ENCODE results near the gene THEM5.

THEM5 gene

DNA sequence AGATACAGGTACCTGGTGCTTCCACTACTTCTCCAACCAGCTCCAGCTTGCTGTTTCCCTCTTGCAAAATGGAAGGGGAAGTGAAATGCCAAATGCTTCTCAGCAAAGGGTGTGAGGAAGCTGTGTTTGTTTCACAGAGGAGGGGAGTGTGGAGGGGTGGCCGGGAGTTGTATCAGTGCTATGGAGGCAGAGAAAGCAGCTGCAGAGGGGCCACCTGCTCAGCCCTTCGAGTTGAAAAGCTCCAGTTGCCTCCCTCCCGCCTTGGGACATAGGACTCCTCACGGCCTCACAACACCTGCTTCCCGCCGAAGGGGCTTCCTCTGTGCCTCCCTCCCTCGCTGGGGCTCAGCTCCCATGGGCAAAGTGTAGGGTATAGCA is 36.2 kb downstream of the THEM5 start:
- no peak for DNase-seq

- DNase-seq: no peak
Observed at GRCh38 chr1:151816548-151817352, 36.8 kb downstream of the THEM5 start.

- DNase-seq: no peak
Observed at GRCh38 chr1:151815716-151816327, 37.7 kb downstream of the THEM5 start.

- DNase-seq: no peak
Observed at GRCh38 chr1:151814971-151815545, 38.5 kb downstream of the THEM5 start.

- DNase-seq: no peak
Observed at GRCh38 chr1:151814426-151814825, 39.1 kb downstream of the THEM5 start.

DNA sequence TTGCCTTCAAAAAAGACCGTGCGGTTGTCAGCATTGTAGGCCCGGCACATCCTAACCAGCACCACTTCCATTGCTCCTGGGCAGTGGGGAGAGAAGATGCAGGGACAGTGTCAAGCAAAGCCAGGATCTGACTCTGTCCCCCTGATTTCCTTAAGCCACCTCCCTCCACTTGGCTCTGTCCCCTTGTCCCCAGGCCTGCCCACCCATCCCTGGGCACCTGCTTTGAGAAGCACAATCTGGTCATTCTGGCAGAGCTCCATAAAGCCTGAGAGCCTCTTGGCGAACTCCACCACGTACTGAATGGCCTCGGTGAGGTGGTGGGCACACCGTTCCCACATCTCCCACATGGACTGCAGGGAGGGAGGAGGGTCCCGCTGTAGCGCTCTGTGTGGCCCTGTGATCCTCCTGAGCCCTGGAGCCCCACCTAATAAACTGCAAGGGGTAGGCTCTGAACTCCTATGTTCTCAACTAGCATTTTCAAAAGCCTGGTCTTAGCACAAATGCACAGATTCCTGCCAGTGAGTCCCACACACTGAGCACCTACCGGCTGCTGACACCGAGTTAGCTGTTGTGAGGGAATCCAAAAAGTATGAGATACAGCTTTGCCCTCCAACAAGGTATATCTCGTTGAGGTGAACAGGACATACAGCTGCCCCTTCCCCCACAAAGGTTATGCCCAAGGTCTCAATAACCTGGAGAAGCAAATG is 40.1 kb downstream of the THEM5 start:
- DNase-seq: no peak

DNA sequence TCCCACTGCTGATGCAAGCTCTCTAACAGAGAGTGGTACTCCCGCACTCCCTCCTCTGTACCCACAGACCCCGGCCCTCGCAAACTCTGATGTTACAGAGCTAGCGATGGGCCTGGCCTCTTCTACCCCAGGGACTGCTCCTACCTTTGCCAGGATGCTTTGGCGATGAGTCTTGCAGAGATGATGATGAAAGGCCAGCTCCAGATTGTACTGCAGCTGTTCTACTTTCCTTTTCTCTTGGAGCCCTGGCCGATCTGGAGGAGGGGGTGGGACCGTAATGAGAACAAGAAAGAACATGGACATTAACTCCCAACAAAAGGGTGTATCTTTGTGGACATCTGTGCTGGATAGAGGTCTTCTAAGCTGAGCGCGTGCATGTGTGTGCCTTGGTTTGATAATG is 42.3 kb downstream of the THEM5 start:
- DNase-seq: no peak

GRCh38 chr1:151809985-151810556 is 43.4 kb downstream of the THEM5 start:
- DNase-seq: no peak

DNA sequence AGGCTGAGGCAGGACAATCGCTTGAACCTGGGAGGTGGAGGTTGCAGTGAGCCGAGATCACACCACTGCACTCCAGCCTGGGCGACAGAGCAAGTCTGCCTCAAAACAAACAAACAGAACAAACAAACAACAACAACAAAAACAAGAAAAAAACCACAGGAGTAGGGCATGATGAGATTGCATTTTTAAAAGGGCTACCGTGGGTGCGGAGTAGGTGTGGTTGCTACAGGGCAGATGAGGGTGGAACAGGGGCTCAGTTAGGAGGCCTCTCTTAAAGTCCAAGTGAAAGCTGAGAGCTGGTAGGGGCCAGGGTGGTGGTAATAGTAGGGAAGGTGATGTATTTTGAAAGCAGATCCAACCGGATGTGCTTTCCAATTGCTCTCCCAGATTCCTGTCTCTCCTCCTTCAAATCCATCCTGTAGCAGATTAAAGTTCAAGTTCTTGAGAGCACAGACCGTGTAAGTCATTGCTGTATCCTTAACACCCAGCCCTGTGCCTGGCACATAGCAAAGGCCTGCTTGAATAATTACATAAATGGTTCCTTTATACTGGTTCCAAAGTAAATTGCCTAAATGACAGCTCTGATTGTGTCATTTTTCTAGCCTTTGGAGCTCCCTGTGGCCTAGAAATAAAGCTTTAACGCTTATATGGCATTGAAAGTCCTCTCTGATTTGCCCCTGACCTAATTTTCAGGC is 44.1 kb downstream of the THEM5 start:
- no peak for DNase-seq

- DNase-seq: no peak
Observed at GRCh38 chr1:151807766-151808165, 45.7 kb downstream of the THEM5 start.

DNA sequence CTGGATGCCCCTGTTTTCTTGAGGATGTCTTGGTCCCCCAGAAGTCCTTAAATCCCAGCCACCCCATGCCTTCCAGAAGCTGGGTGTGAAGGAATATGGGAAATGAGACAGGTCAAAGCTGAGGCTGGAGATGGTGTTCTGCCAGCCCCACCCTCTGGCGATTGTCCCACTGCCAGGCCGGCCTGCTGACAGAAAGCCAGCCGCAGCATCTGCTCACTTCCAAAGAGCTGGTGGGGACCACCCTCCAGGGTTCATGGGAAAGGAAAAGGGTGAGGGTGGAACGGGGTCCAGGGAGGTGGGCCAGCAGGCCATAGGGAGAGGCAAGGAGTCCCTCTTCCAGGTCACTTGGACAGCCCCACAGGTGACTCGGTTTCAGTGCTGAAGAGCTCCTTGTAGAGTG is 46.4 kb downstream of the THEM5 start:
- DNase-seq: no peak

DNA sequence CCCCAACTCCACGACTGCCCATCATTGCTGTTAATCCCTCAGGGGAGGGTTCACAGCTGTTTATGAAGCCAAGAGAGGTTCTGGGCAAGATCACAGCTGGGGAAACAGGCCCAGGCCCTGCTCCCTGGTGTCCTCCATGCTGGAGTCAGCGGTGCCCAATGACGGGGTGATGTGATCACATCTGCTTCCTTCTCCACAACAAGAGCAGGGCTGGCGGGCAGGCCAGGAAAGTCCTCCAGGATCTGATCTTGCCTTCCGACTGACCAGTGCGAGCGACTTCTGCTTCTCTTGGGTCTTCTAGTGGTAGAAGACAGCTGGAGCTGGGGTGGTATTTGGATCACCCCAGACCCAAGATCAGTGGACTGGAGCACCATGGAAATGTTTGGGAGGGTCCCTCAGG is 47.3 kb downstream of the THEM5 start:
- DNase-seq: no peak

- no peak for DNase-seq
Observed at GRCh38 chr1:151805066-151805820, 48.3 kb downstream of the THEM5 start, which contains the start of gene LINGO4. Gene LINGO4, minus strand, starts transcription at chr1:151805419. Its CDS starts 2,715 bp downstream, at chr1:151802704.

DNA sequence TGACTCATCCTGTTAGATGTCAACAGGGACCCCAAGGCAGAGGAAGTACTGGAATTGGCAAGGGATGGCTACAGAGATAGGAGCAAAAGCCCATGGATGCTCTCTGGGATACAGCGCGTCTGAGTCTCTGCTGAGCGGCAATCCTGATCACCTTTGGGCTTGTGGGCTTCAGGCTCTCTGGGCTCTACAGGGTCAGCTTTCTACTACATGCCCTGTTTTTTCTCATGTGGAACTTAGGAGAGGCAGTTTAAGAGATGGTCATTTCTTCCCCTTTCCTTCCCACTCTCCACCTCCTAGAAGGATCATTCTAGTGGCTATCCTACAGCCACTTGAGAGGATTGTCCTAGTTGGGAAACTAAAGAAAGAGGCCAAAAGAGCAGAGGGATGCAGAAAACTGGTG is 49.6 kb downstream of the THEM5 start:
- DNase-seq: no peak

DNA sequence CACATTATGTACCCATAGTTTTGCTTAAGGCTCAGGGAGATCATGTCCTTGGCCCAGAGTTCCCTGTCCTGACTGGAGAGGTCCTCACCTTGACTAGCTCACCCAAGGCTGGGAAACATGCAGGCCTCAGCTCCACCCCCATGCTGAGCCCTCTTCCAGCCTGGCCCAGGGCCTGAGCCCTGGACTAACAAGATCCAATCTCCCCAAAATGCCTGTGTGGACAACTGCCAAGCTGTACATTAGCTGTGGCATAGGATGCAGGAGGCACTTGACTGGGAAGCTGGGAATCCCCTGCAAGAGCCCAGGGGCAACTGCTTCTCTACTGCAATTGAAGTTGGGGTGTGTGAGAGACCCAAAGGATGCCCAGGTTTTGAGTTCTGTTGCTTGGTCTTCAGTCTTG is 50.3 kb downstream of the THEM5 start:
- DNase-seq: no peak

GRCh38 chr1:151802372-151802771 is 51.1 kb downstream of the THEM5 start:
- DNase-seq: no peak

DNA sequence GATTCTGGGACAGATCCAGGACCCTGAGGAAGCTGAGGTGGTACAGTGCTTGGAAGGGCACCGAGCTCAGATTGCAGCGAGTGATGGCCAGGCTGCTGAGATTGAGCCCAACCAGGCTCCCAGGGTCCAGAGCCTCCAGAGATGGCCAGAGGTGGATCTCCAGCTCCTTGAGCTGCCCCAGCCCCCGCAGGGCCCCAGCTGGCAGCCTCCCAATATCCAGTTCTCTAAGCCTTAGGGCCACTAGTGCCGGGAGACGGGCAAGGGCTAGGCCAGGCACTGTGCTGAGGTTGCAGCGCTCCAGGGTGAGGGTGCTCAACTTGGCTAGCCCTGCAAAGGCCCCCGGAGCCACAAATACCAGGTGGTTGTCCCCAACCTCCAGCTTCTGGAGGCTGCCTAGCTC is 51.7 kb downstream of the THEM5 start:
- DNase-seq: no peak

- no peak for DNase-seq
Observed at GRCh38 chr1:151801310-151801820, 52.1 kb downstream of the THEM5 start.

DNA sequence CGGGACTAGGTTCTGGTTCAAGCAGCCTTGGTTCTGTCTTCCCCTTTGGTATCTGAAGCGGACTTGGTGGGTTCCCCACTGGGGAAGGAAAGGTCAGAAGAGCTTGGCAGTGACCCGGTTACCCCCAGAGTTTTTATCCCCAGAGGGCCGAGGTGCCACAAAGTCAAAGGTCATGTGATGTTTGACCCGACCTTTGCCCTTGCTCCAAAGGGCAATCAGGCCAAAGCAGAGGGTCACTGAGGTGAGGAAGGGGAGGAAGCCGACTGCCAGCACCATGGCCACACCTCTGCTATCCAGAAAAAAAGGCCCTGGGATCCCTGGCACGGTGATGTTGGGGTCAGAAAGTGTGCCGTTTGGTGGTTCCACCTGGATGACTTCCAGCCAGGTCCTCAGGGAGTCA is 52.7 kb downstream of the THEM5 start:
- no peak for DNase-seq

- no peak for DNase-seq
Observed at GRCh38 chr1:151799179-151800022, 54.1 kb downstream of the THEM5 start.

GRCh38 chr1:151798571-151798970 is 54.9 kb downstream of the THEM5 start:
- DNase-seq: no peak
